Activated naive CD8-positive, alpha-beta T cell (primary cell): ENCODE measurements around the gene GFPT1.
"Not testable (repeated sequence)": the region's sequence is repeated elsewhere in the genome, so short reads cannot be mapped to it uniquely, and the experiment has no call there.

ENCODE experiments used
- H3K27ac Mint-ChIP-seq: one replicate; pipeline ENCODE4 v1.8.0; 2021; ENCODE audit warnings: mixed read lengths
- H3K27me3 Mint-ChIP-seq: one replicate; pipeline ENCODE4 v1.8.0; 2021; ENCODE audit warnings: mixed read lengths
- H3K36me3 Mint-ChIP-seq: one replicate; pipeline ENCODE4 v1.8.0; 2021; ENCODE audit warnings: mixed read lengths
- H3K4me1 Mint-ChIP-seq: one replicate; pipeline ENCODE4 v1.8.0; 2021; ENCODE audit warnings: low read depth, mixed read lengths
- H3K4me3 Mint-ChIP-seq: one replicate; pipeline ENCODE4 v1.8.0; 2021; ENCODE audit warnings: mild to moderate bottlenecking, mixed read lengths
- H3K9me3 Mint-ChIP-seq: one replicate; pipeline ENCODE4 v1.8.0; 2021; ENCODE audit warnings: low read depth, mixed read lengths

The GFPT1 gene

GRCh38 chr2:69369802-69370201 lies 17.2 kb downstream of the GFPT1 start:
- Mint-ChIP-seq H3K4me1 (peaks cover 1% of the 10 kb centered on the region), H3K4me3 (no peak overlapping the region), H3K36me3 (peaks cover 23% of the 10 kb centered on the region)

DNA sequence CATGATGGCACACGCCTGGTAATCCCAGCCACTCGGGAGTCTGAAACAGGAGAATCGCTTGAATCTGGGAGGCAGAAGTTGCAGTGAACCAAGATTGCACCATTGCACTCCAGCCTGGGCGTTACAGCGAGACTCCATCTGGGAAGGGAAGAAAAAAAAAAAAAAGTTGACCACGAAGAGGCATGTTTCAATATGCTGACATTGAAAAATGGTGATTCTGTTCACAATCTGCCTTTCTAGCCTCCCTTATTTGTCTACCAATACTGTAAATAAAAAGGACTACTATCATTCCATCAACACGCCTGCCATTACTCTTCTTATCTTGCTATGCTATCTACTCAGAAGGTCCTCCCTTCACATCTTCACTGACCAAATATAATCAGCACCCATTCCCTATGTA lies 18.4 kb downstream of the GFPT1 start:
- Mint-ChIP-seq H3K4me1 (peaks cover 1% of the 10 kb centered on the region), H3K27ac (no peak overlapping the region), H3K9me3 (no peaks in the 10 kb centered on the region), H3K36me3 (peaks cover 23% of the 10 kb centered on the region), H3K27me3 (no peaks in the 10 kb centered on the region), H3K4me3 (no peak overlapping the region)

More at GRCh38 chr2:69369802-69370201, 17.2 kb downstream of the GFPT1 start:
- Mint-ChIP-seq H3K9me3 (no peaks in the 10 kb centered on the region), H3K27me3 (no peaks in the 10 kb centered on the region), H3K27ac (no peak overlapping the region)

- no peak overlapping the region for H3K27ac Mint-ChIP-seq
- no peak overlapping the region for H3K4me3 Mint-ChIP-seq
- no peaks in the 10 kb centered on the region for H3K27me3 Mint-ChIP-seq
- no peaks in the 10 kb centered on the region for H3K9me3 Mint-ChIP-seq
- peaks cover 14% of the 10 kb centered on the region for H3K36me3 Mint-ChIP-seq
- H3K4me1 Mint-ChIP-seq = no peaks in the 10 kb centered on the region
These were observed 27.7 kb downstream of the GFPT1 start for GRCh38 chr2:69359371-69359770.

- Mint-ChIP-seq H3K4me3 (no peak overlapping the region), H3K27me3 (no peaks in the 10 kb centered on the region), H3K9me3 (no peaks in the 10 kb centered on the region), H3K27ac (no peak overlapping the region), H3K36me3 (peaks cover 14% of the 10 kb centered on the region), H3K4me1 (no peaks in the 10 kb centered on the region)
These were observed 28.1 kb downstream of the GFPT1 start for GRCh38 chr2:69358914-69359313.

DNA sequence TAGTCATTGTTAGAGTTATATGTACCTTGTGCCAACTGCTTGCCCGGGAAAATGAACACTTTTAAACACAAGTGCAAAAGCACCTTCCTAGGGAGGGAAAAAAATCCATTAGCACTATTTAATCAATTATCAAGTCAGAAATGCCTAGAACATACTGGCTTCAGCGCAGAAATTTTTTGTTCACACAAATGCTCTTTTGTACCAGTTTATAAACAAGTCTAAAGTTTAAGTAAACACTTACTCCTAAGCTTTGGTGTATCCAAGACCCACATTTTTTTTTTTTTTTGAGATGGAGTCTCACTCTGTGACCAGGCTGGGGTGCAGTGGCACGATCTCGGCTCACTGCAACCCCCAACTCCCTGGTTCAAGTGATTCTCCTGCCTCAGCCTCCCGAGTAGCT lies 30.6 kb downstream of the GFPT1 start:
- no peak overlapping the region for H3K4me3 Mint-ChIP-seq
- H3K27me3 Mint-ChIP-seq = no peaks in the 10 kb centered on the region
- H3K4me1 Mint-ChIP-seq = no peaks in the 10 kb centered on the region
- H3K36me3 Mint-ChIP-seq = peaks cover 14% of the 10 kb centered on the region
- no peaks in the 10 kb centered on the region for H3K9me3 Mint-ChIP-seq
- H3K27ac Mint-ChIP-seq = no peak overlapping the region

GRCh38 chr2:69354976-69355375 lies 32.1 kb downstream of the GFPT1 start:
- not testable (repeated sequence) for H3K27ac Mint-ChIP-seq, H3K27me3 Mint-ChIP-seq, H3K4me3 Mint-ChIP-seq, H3K9me3 Mint-ChIP-seq, H3K4me1 Mint-ChIP-seq
- peaks cover 16% of the 10 kb centered on the region for H3K36me3 Mint-ChIP-seq

- Mint-ChIP-seq H3K4me1 (no peaks in the 10 kb centered on the region), H3K27ac (no peak overlapping the region), H3K4me3 (no peak overlapping the region), H3K9me3 (no peaks in the 10 kb centered on the region), H3K36me3 (peaks cover 24% of the 10 kb centered on the region), H3K27me3 (no peaks in the 10 kb centered on the region)
These were observed 33.7 kb downstream of the GFPT1 start for GRCh38 chr2:69353360-69353759.

DNA sequence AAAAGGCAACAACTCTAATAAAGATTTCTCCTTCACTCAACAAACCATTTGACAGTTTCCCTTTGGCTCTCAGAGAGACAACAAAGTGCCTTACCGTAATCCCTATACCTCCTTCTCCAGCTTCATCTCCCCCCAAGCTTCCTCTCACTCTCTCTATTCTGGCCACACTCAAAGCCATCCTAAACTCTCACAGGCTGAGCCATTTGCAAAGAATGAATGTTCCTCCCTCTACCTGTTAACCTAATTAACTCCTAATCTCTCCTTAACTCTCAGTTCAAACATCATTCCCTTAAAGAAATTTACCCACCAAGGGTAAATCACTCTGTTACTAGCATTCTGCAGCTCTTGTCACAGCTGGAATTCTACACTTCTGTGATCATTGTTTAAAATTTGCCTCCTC lies 38.2 kb downstream of the GFPT1 start:
- H3K9me3 Mint-ChIP-seq = no peaks in the 10 kb centered on the region
- H3K4me3 Mint-ChIP-seq = no peak overlapping the region
- H3K27me3 Mint-ChIP-seq = no peaks in the 10 kb centered on the region
- peaks cover 16% of the 10 kb centered on the region for H3K36me3 Mint-ChIP-seq
- H3K4me1 Mint-ChIP-seq = peaks cover 2% of the 10 kb centered on the region
- H3K27ac Mint-ChIP-seq = no peak overlapping the region

DNA sequence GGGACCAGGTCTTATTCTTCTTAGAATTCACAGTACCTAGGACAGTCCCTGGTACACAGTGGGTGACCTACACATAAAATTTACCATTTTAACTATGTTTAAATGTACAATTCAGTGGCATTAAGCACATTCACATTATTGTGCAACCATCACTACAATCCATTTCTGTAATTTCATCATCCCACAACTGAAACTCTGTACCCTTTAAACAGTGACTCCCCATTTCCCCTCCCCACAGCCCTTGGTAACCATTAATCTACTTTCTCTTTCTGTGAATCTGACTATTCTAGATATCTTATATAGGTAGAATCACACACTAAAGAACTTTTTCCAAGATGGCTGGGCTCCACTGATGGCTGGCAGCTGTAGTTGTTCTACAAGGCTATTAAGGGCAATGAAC lies 41.6 kb downstream of the GFPT1 start:
- H3K36me3 Mint-ChIP-seq = peaks cover 26% of the 10 kb centered on the region
- H3K27me3 Mint-ChIP-seq = no peaks in the 10 kb centered on the region
- peaks cover 2% of the 10 kb centered on the region for H3K4me1 Mint-ChIP-seq
- H3K4me3 Mint-ChIP-seq = no peak overlapping the region
- H3K27ac Mint-ChIP-seq = no peak overlapping the region
- no peaks in the 10 kb centered on the region for H3K9me3 Mint-ChIP-seq

- H3K36me3 Mint-ChIP-seq = peaks cover 21% of the 10 kb centered on the region
- peaks cover 2% of the 10 kb centered on the region for H3K4me1 Mint-ChIP-seq
- no peaks in the 10 kb centered on the region for H3K9me3 Mint-ChIP-seq
These were observed 42.7 kb downstream of the GFPT1 start for GRCh38 chr2:69344305-69344704.

GRCh38 chr2:69340101-69340775 lies 46.8 kb downstream of the GFPT1 start:
- no peaks in the 10 kb centered on the region for H3K9me3 Mint-ChIP-seq
- H3K4me1 Mint-ChIP-seq = no peaks in the 10 kb centered on the region

More at GRCh38 chr2:69344305-69344704, 42.7 kb downstream of the GFPT1 start:
- Mint-ChIP-seq H3K27ac (no peak overlapping the region), H3K4me3 (no peak overlapping the region), H3K27me3 (no peaks in the 10 kb centered on the region)

DNA sequence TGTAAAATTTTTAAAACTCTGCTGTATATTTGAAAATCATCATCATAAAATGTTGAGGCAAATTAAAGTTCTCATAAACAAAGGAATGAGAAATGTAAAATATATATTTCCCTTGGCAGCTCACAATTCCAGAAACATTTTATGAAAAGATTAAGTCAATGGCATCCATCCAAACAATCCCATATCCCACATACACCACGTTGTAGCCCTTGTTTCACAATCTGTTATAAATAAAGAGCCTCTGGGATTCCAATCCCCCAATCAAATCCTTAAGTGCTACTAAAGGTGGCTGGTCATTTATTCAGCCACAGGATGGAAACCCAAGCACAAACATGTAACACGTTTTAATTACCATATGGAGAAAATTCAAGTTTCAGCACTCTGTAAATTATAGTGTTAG lies 51.7 kb downstream of the GFPT1 start:
- H3K4me1 Mint-ChIP-seq = no peaks in the 10 kb centered on the region
- H3K9me3 Mint-ChIP-seq = no peaks in the 10 kb centered on the region
- no peak overlapping the region for H3K27ac Mint-ChIP-seq
- H3K36me3 Mint-ChIP-seq = peaks cover 7% of the 10 kb centered on the region
- no peak overlapping the region for H3K4me3 Mint-ChIP-seq
- no peaks in the 10 kb centered on the region for H3K27me3 Mint-ChIP-seq

More at GRCh38 chr2:69340101-69340775, 46.8 kb downstream of the GFPT1 start:
- Mint-ChIP-seq H3K27ac (no peak overlapping the region), H3K27me3 (no peaks in the 10 kb centered on the region), H3K36me3 (peaks cover 17% of the 10 kb centered on the region), H3K4me3 (no peak overlapping the region)

- Mint-ChIP-seq H3K4me1 (no peaks in the 10 kb centered on the region), H3K27ac (no peak overlapping the region), H3K4me3 (no peak overlapping the region), H3K9me3 (no peaks in the 10 kb centered on the region), H3K27me3 (no peaks in the 10 kb centered on the region), H3K36me3 (peaks cover 11% of the 10 kb centered on the region)
These were observed 53.7 kb downstream of the GFPT1 start for GRCh38 chr2:69333352-69333751.

DNA sequence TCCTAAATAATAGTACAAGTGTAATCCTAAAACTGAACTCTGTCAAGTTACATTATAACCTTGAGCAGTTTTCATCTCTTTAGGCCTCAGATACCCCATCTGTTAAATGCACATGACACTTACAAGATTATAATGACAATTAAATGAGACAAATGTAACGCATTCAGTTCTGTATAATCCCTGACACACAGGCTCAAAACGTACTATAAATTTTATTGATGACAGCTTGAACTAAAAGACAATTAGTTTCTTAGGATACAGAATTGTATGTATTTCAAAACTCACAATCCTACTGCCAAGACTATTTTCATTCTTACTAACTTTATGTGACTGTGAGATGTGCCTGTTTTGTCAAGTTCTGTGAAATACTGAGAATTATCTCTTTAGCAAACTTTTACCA lies 56.2 kb downstream of the GFPT1 start:
- Mint-ChIP-seq H3K9me3 (no peaks in the 10 kb centered on the region), H3K4me1 (no peaks in the 10 kb centered on the region), H3K27me3 (no peaks in the 10 kb centered on the region), H3K36me3 (peaks cover 11% of the 10 kb centered on the region), H3K4me3 (no peak overlapping the region), H3K27ac (no peak overlapping the region)

DNA sequence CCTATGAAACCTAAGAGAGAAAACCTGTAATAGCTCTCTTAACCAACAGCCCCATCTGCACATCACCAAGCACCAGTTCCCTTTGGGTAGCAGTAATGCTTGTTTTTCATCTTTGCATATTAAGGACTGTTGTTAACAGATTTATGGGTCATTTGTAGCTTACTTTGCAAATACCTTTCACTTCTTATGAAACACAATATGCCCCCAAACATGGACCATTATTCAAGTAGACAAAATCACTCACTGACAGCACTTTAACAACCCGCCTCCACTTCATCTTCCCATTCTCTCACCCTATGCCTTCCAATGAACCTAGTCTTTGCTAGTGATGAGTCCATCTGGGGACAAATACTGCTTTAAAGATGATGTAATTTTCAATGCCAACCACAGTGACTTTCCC lies 64.4 kb downstream of the GFPT1 start:
- H3K27ac Mint-ChIP-seq = no peak overlapping the region
- H3K4me3 Mint-ChIP-seq = no peak overlapping the region
- H3K9me3 Mint-ChIP-seq = no peaks in the 10 kb centered on the region
- H3K36me3 Mint-ChIP-seq = peaks cover 19% of the 10 kb centered on the region
- no peaks in the 10 kb centered on the region for H3K27me3 Mint-ChIP-seq
- no peaks in the 10 kb centered on the region for H3K4me1 Mint-ChIP-seq

- Mint-ChIP-seq H3K9me3 (peaks cover 9% of the 10 kb centered on the region), H3K4me1 (no peaks in the 10 kb centered on the region), H3K27ac (no peak overlapping the region), H3K27me3 (no peaks in the 10 kb centered on the region), H3K4me3 (no peak overlapping the region), H3K36me3 (peaks cover 14% of the 10 kb centered on the region)
These were observed 70.5 kb downstream of the GFPT1 start for GRCh38 chr2:69316550-69316949.
